CD4-positive, alpha-beta T cell (primary cell): ENCODE data around the gene NINL. TPM values are rescaled to one million over a fixed set of nuclear protein-coding genes. Genes with fewer than 3 reads are reported as not detected.

Source experiments
- ATAC-seq: fragments of 200-7000 bp; cut with Tn5 transposase; one replicate; pipeline ENCODE4 v1.10.0; 2022; ENCODE audit warnings: mild to moderate bottlenecking; ENCODE audit not compliant: poor library complexity
- CTCF ChIA-PET: fragments of 350-600 bp; sonication (Branson Sonifier 250); formaldehyde crosslinking; loops from one replicate; lab custom pipeline; 2021; ENCODE audit warnings: antibody characterized with exemption, inconsistent platforms; lab: Charles Lee
- POLR2A ChIA-PET: fragments of 350-600 bp; sonication (Branson Sonifier 250); formaldehyde crosslinking; loops from one replicate; lab custom pipeline; 2021; ENCODE audit warnings: antibody characterized with exemption, inconsistent platforms; lab: Charles Lee
- DNase-seq, 14 experiments: peaks; one replicate each; pipeline ENCODE4 v3.0.0-alpha.2; 2013 to 2020; ENCODE audit warnings: mixed read lengths in 2 of 14
- H3K27ac ChIP-seq, 2 donors: one replicate each; pipeline versions ENCODE4 v1.5.1 to v1.7.0; 2013; ENCODE audit warnings: low read length in 2 of 2, low read depth in 1 of 2, mild to moderate bottlenecking in 1 of 2
- H3K27me3 ChIP-seq, 2 experiments: 1 replicate in 1 of 2; 2 replicates in 1 of 2; pipeline versions ENCODE4 v1.6.1 to v1.7.0; 2013; ENCODE audit warnings: low read length in 2 of 2, control low read depth in 1 of 2, mild to moderate bottlenecking in 1 of 2, moderate library complexity in 1 of 2; ENCODE audit not compliant: insufficient read depth in 2 of 2, control insufficient read depth in 1 of 2
- H3K36me3 ChIP-seq: one replicate; pipeline ENCODE4 v1.6.1; 2013; ENCODE audit warnings: low read length, control low read depth; ENCODE audit not compliant: insufficient read depth
- H3K4me1 ChIP-seq: one replicate; pipeline ENCODE4 v1.6.1; 2013; ENCODE audit warnings: low read length, control low read depth; ENCODE audit not compliant: insufficient read depth
- H3K4me3 ChIP-seq: one replicate; pipeline ENCODE4 v1.5.1; 2013; ENCODE audit warnings: mild to moderate bottlenecking, low read length, moderate library complexity
- H3K9me3 ChIP-seq, 2 experiments: 1 replicate in 1 of 2; 2 replicates in 1 of 2; pipeline versions ENCODE4 v1.6.1 to v1.7.0; 2013; ENCODE audit warnings: low read length in 2 of 2, mild to moderate bottlenecking in 2 of 2, control low read depth in 1 of 2, moderate library complexity in 1 of 2; ENCODE audit not compliant: control insufficient read depth in 1 of 2, insufficient read depth in 1 of 2
- H3K27ac Mint-ChIP-seq: one replicate; pipeline ENCODE4 v1.8.0; 2020; ENCODE audit warnings: mixed read lengths
- H3K27me3 Mint-ChIP-seq: one replicate; pipeline ENCODE4 v1.8.0; 2021; ENCODE audit warnings: mixed read lengths
- H3K36me3 Mint-ChIP-seq: one replicate; pipeline ENCODE4 v1.8.0; 2021; ENCODE audit warnings: low read depth, mixed read lengths
- H3K4me1 Mint-ChIP-seq: one replicate; pipeline ENCODE4 v1.8.0; 2021; ENCODE audit warnings: low read depth, mixed read lengths
- H3K4me3 Mint-ChIP-seq: one replicate; pipeline ENCODE4 v1.8.0; 2020; ENCODE audit warnings: mild to moderate bottlenecking, mixed read lengths
- H3K9me3 Mint-ChIP-seq: one replicate; pipeline ENCODE4 v1.8.0; 2020; ENCODE audit warnings: mixed read lengths
- CTCF ChIP-seq: fragments of 200-600 bp; IDR thresholded peaks from one replicate; pipeline ENCODE4 v1.8.0; 2022; ENCODE audit warnings: antibody characterized with exemption, mild to moderate bottlenecking
- intact Hi-C, 2 experiments: fragments of 100-400 bp; cut with DNase I in 1 of 2; cut with micrococcal nuclease in 1 of 2; formaldehyde crosslinking; loops; one replicate each; pipeline versions ENCODE4 v1.15.1 to v1.9.0; 2023 to 2025; cut with DNase I, micrococcal nuclease
- total RNA-seq, 174 experiments: library from RNA in 2 of 174; stranded (reverse) in 2 of 174; gene quantifications; one replicate each; pipeline ENCODE4 v1.2.3 and lab custom pipeline; 2021 to 2026

The NINL gene
- total RNA-seq, 2 experiments from 2014 or later: 2.7 to 4.0 TPM

GRCh38 chr20:25461281-25461650 is 124.1 kb downstream of the NINL start:
- H3K9me3 Mint-ChIP-seq: no peaks in the 10 kb centered on the region
- no peaks in the 10 kb centered on the region for H3K36me3 ChIP-seq
- ATAC-seq: no peak

GRCh38 chr20:25460566-25461280 is 124.6 kb downstream of the NINL start:
- no peaks in the 10 kb centered on the region for H3K9me3 Mint-ChIP-seq

More at GRCh38 chr20:25461281-25461650, 124.1 kb downstream of the NINL start:
- Mint-ChIP-seq H3K27me3 (no peaks in the 10 kb centered on the region), H3K36me3 (no peaks in the 10 kb centered on the region), H3K4me3 (no peak overlapping the region), H3K27ac (no peak overlapping the region), H3K4me1 (no peaks in the 10 kb centered on the region)
- no peak overlapping the region for H3K4me3 ChIP-seq
- H3K9me3 ChIP-seq: no peaks in the 10 kb centered on the region
- TF ChIP-seq CTCF: no peak
- DNase-seq: no peak
- CTCF ChIA-PET: no interaction called here
- no peak overlapping the region for H3K27ac ChIP-seq
- H3K4me1 ChIP-seq: no peaks in the 10 kb centered on the region
- no peaks in the 10 kb centered on the region for H3K27me3 ChIP-seq
- POLR2A ChIA-PET: interaction anchor here (0.6 kb wide), 1 partner anchor 227 kb away, joined by 4 read pairs; no protein-coding TSS in a partner anchor
- intact Hi-C loops: no loop called here

GRCh38 chr20:25459916-25460535 is 125.3 kb downstream of the NINL start:
- no peak for DNase-seq
- ATAC-seq: no peak
- CTCF ChIA-PET: no interaction called here
- no peak for TF ChIP-seq CTCF
- Mint-ChIP-seq H3K27ac (no peak overlapping the region), H3K4me3 (no peak overlapping the region), H3K36me3 (no peaks in the 10 kb centered on the region), H3K27me3 (no peaks in the 10 kb centered on the region), H3K4me1 (no peaks in the 10 kb centered on the region), H3K9me3 (no peaks in the 10 kb centered on the region)
- Histone ChIP-seq H3K4me3 (no peak overlapping the region), H3K4me1 (no peaks in the 10 kb centered on the region), H3K27ac (no peak overlapping the region), H3K36me3 (no peaks in the 10 kb centered on the region), H3K9me3 (no peaks in the 10 kb centered on the region), H3K27me3 (no peaks in the 10 kb centered on the region)
- intact Hi-C loops: no loop called here
- POLR2A ChIA-PET: no interaction called here

More at GRCh38 chr20:25460566-25461280, 124.6 kb downstream of the NINL start:
- no peak overlapping the region for H3K27ac Mint-ChIP-seq
- H3K4me1 Mint-ChIP-seq: no peaks in the 10 kb centered on the region
- no peak for DNase-seq
- H3K27me3 ChIP-seq: no peaks in the 10 kb centered on the region
- no peaks in the 10 kb centered on the region for H3K27me3 Mint-ChIP-seq
- intact Hi-C loops: no loop called here
- H3K4me3 ChIP-seq: no peak overlapping the region
- no peak overlapping the region for H3K4me3 Mint-ChIP-seq
- no peak for TF ChIP-seq CTCF
- no peaks in the 10 kb centered on the region for H3K9me3 ChIP-seq
- no peaks in the 10 kb centered on the region for H3K36me3 ChIP-seq
- H3K4me1 ChIP-seq: no peaks in the 10 kb centered on the region
- ATAC-seq: no peak
- H3K36me3 Mint-ChIP-seq: no peaks in the 10 kb centered on the region
- no peak overlapping the region for H3K27ac ChIP-seq
- CTCF ChIA-PET: no interaction called here
- POLR2A ChIA-PET: no interaction called here
